Adrenal gland (tissue), 5 donors: ENCODE measurements around the gene RHOBTB3.

ENCODE experiments used
- CTCF ChIP-seq, 6 experiments: fragments of 450-650 bp in 4 of 6; fragments of 200-600 bp in 2 of 6; sonication (generic) in 1 of 6; IDR thresholded peaks; 1 replicate in 5 of 6; 2 replicates in 1 of 6; pipeline versions ENCODE4 v1.5.1 to v1.8.0; 2016 to 2021; ENCODE audit warnings: antibody characterized with exemption in 6 of 6, mild to moderate bottlenecking in 2 of 6, moderate library complexity in 1 of 6
- POLR2A ChIP-seq, 2 donors: fragments of 450-650 bp; IDR thresholded peaks; one replicate each; pipeline ENCODE4 v1.6.1; 2017; ENCODE audit warnings: antibody characterized with exemption in 2 of 2, mild to moderate bottlenecking in 2 of 2, moderate library complexity in 1 of 2
- donor health status: DM: no; HTN: no; CAD: no.

- TF ChIP-seq CTCF (IDR thresholded peaks at IDR 0.05) (no peak), POLR2A (IDR thresholded peaks at IDR 0.05) (no peak)
Measured at GRCh38 chr5:95761771-95762651, 30.9 kb downstream of the RHOBTB3 start.
